Fibroblast of mammary gland (primary cell): Measurements from ENCODE around the gene COL24A1.

Experiments used
- DNase-seq: peaks from one replicate; pipeline ENCODE4 v3.0.0-alpha.2; 2010; ENCODE audit warnings: low read depth
- H3K4me3 ChIP-seq: 2 replicates; pipeline ENCODE4 v1.5.1; 2011; ENCODE audit warnings: low read depth, mild to moderate bottlenecking, low read length, moderate library complexity; ENCODE audit not compliant: control insufficient read depth
- CTCF ChIP-seq: conservative IDR thresholded peaks from 2 replicates; pipeline ENCODE4 v1.5.1; 2011; ENCODE audit warnings: low read depth, low read length, inconsistent platforms; ENCODE audit not compliant: control insufficient read depth, insufficient read depth

The COL24A1 gene

GRCh38 chr1:86195281-86195680, 38.7 kb upstream of the COL24A1 start:
- no peak for TF ChIP-seq CTCF
- no peak for DNase-seq
- no peak overlapping the region for H3K4me3 ChIP-seq

GRCh38 chr1:86194491-86195034, 38.0 kb upstream of the COL24A1 start:
- H3K4me3 ChIP-seq = no peak overlapping the region
- no peak for TF ChIP-seq CTCF
- DNase-seq = no peak

- no peak for DNase-seq
- TF ChIP-seq CTCF = no peak
- no peak overlapping the region for H3K4me3 ChIP-seq
Measured at GRCh38 chr1:86192417-86192816, 35.8 kb upstream of the COL24A1 start.

GRCh38 chr1:86191958-86192357, 35.4 kb upstream of the COL24A1 start:
- no peak for DNase-seq
- no peak for TF ChIP-seq CTCF
- no peak overlapping the region for H3K4me3 ChIP-seq

GRCh38 chr1:86190873-86191272, 34.3 kb upstream of the COL24A1 start:
- TF ChIP-seq CTCF = no peak
- no peak overlapping the region for H3K4me3 ChIP-seq
- no peak for DNase-seq

- no peak for TF ChIP-seq CTCF
- H3K4me3 ChIP-seq = no peak overlapping the region
- DNase-seq = no peak
Measured at GRCh38 chr1:86184426-86184825, 27.9 kb upstream of the COL24A1 start.

- H3K4me3 ChIP-seq = no peak overlapping the region
- DNase-seq = no peak
- TF ChIP-seq CTCF = no peak
Measured at GRCh38 chr1:86183810-86184209, 27.2 kb upstream of the COL24A1 start.
